HG03103 (cell line): ENCODE measurements around the gene PLAAT4.
"Not testable (repeated sequence)": the region's sequence is repeated elsewhere in the genome, so short reads cannot be mapped to it uniquely, and the experiment has no call there.

Experiments
- ATAC-seq: cut with Tn5 transposase; IDR thresholded peaks from one replicate; pipeline ENCODE4 v1.9.1; 2021; ENCODE audit warnings: low read depth; ENCODE audit not compliant: unreplicated experiment

Gene PLAAT4

GRCh38 chr11:63537293-63538101 is 889 bp downstream of the PLAAT4 start:
- no peak for ATAC-seq

GRCh38 chr11:63542506-63542905 is 5.9 kb downstream of the PLAAT4 start:
- ATAC-seq, result not testable (repeated sequence)

- no peak for ATAC-seq
These were observed 7.1 kb downstream of the PLAAT4 start for GRCh38 chr11:63543711-63544110.

GRCh38 chr11:63547061-63547460 is 10.5 kb downstream of the PLAAT4 start:
- ATAC-seq, result no peak

GRCh38 chr11:63548178-63548577 is 11.6 kb downstream of the PLAAT4 start:
- ATAC-seq, result no peak

- no peak for ATAC-seq
These were observed 12.8 kb downstream of the PLAAT4 start for GRCh38 chr11:63549411-63549810.

- not testable (repeated sequence) for ATAC-seq
These were observed 13.6 kb downstream of the PLAAT4 start for GRCh38 chr11:63550156-63550700.

GRCh38 chr11:63551091-63551888 is 14.7 kb downstream of the PLAAT4 start:
- no peak for ATAC-seq

- no peak for ATAC-seq
These were observed 15.3 kb downstream of the PLAAT4 start for GRCh38 chr11:63551889-63552266.

GRCh38 chr11:63552921-63553320 is 16.3 kb downstream of the PLAAT4 start:
- ATAC-seq, result no peak

- peak; percentile 54 for ATAC-seq
These were observed 17.2 kb downstream of the PLAAT4 start for GRCh38 chr11:63553759-63554158.

GRCh38 chr11:63554877-63555223 is 18.2 kb downstream of the PLAAT4 start:
- no peak for ATAC-seq

- no peak for ATAC-seq
These were observed 19.9 kb downstream of the PLAAT4 start for GRCh38 chr11:63556404-63557013.

GRCh38 chr11:63557570-63557969 is 21.0 kb downstream of the PLAAT4 start:
- no peak for ATAC-seq

- ATAC-seq, result no peak
These were observed 22.0 kb downstream of the PLAAT4 start for GRCh38 chr11:63558459-63559157.

- ATAC-seq, result no peak
These were observed 24.0 kb downstream of the PLAAT4 start for GRCh38 chr11:63560506-63561180.

GRCh38 chr11:63563201-63564055 is 26.8 kb downstream of the PLAAT4 start, which contains the start of gene PLAAT2:
TSS of gene PLAAT2 (minus strand) at chr11:63563379. CDS start at chr11:63563324, 55 bp downstream.
- ATAC-seq, result no peak

- ATAC-seq, result peak; percentile 48
These were observed 27.6 kb downstream of the PLAAT4 start for GRCh38 chr11:63564056-63564774.
